Upper lobe of left lung (tissue), 4 donors: ENCODE data around the gene KLHDC8A.

ENCODE experiments used
- CTCF ChIP-seq, 6 experiments: fragments of 450-650 bp in 4 of 6; fragments of 200-600 bp in 2 of 6; sonication (generic) in 2 of 6; IDR thresholded peaks; one replicate each; pipeline ENCODE4 v1.5.1; 2016 to 2019; ENCODE audit warnings: antibody characterized with exemption in 6 of 6
- EP300 ChIP-seq, 4 donors: sonication (generic); formaldehyde crosslinking; IDR thresholded peaks; one replicate each; pipeline ENCODE4 v1.5.1; 2017; ENCODE audit warnings: antibody characterized with exemption in 4 of 4, control low read depth in 2 of 4
- POLR2AphosphoS5 ChIP-seq, 2 donors: sonication (generic); formaldehyde crosslinking; IDR thresholded peaks; one replicate each; pipeline ENCODE4 v1.5.1; 2017; ENCODE audit warnings: antibody characterized with exemption in 2 of 2

GRCh38 chr1:205398586-205398985, 41.9 kb upstream of the KLHDC8A start:
- TF ChIP-seq CTCF (IDR thresholded peaks at IDR 0.05) (no peak), POLR2AphosphoS5 (IDR thresholded peaks at IDR 0.05) (no peak), EP300 (IDR thresholded peaks at IDR 0.05) (no peak)
